Gastroesophageal sphincter (tissue), 3 donors: ENCODE measurements around the gene CTNNA3.

Source experiments
- CTCF ChIP-seq, 4 experiments: fragments of 200-600 bp in 2 of 4; fragments of 450-650 bp in 2 of 4; sonication (generic) in 1 of 4; IDR thresholded peaks; one replicate each; pipeline ENCODE4 v1.5.1; 2017 to 2019; ENCODE audit warnings: antibody characterized with exemption in 4 of 4, mild to moderate bottlenecking in 2 of 4, moderate library complexity in 2 of 4
- POLR2A ChIP-seq, 2 donors: fragments of 450-650 bp; IDR thresholded peaks; one replicate each; pipeline ENCODE4 v1.6.1; 2017; ENCODE audit warnings: antibody characterized with exemption in 2 of 2, mild to moderate bottlenecking in 2 of 2, moderate library complexity in 1 of 2
- POLR2AphosphoS5 ChIP-seq: sonication (generic); formaldehyde crosslinking; IDR thresholded peaks from one replicate; pipeline ENCODE4 v1.6.1; 2017; ENCODE audit warnings: antibody characterized with exemption

GRCh38 chr10:66928776-66929175, 767.2 kb downstream of the CTNNA3 start:
- TF ChIP-seq CTCF (IDR thresholded peaks at IDR 0.05) = no peak
- no peak for TF ChIP-seq POLR2A (IDR thresholded peaks at IDR 0.05)
- TF ChIP-seq POLR2AphosphoS5 = no peak
